HG02763 (cell line): ENCODE results near the gene TMED8.
"Not testable (repeated sequence)": the region's sequence is repeated elsewhere in the genome, so short reads cannot be mapped to it uniquely, and the experiment has no call there.

ENCODE experiments used
- ATAC-seq: cut with Tn5 transposase; IDR thresholded peaks from one replicate; pipeline ENCODE4 v1.9.1; 2021; ENCODE audit warnings: mild to moderate bottlenecking, moderate library complexity; ENCODE audit not compliant: unreplicated experiment

TMED8 gene

DNA sequence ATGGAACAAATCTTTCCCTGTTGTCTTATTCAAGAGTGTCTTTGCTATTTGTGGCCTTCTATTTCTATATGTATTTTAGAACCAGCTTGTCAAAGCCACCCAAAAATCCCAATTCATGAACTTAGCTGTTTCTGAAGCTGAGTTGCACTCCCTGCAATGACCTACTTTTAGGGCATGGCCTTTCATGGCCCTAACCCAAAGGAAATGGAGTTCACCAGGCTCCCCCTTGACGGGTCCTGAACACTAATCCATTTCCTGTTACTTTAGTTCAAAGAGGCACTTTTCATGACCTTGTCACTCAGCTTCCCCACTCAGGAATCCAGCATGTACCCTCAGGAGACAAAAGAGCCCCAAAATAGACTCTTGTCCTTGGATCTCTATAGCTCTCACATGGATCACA, 7.6 kb downstream of the TMED8 start:
- ATAC-seq: no peak

DNA sequence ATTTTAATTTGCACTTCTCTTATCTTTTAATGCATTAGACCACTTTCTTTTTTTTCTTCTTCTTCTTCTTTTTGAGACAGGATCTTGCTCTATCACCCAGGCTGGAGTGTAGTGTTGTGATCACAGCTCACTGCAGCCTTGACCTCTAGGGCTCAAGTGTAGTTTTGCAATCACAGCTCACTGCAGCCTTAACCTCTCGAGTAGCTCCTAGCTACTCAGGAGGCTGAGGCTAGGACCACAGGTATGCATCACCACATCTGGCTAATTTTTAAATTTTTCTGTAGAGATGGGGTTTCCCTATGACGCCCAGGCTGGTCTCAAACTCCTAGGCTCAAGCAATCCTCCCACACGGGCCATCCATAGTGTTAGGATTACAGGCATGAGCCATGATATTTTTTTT, 12.7 kb downstream of the TMED8 start:
- ATAC-seq: no peak

DNA sequence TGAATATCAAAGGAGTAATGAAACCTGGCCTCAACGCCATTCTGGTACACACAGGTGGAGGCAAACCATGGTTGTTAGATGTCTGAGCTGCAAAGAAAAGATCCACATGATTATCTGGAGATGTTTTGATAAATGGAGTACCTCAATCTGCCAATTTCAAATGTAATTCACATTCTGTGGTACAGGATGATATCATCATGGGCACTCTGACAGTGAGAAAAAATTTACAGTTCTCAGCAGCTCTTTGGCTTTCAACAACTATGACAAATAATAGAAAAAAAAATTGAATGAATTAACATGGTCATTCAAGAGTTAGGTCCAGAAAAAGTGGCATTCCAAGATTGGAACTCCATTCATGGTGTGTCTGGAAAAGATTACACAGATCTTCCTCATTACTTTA, 17.3 kb downstream of the TMED8 start:
- ATAC-seq: no peak

DNA sequence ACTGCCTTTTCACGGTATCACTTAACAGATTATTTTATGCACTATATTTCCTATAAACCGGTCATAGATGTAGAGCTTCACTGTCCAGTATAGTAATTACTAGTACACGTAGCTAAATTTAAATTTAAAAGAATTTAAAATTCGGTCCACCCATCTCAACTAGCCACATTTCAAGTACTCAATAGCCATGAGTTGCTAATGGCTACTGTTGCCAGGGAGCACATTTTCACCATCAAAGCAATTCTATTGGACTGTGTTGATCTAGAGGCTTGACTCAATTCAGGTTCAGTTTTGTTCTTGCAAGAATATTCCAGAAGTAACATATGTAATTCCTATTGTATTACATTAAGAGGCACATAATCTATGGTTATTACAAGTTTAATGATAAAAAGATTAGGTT, 20.0 kb downstream of the TMED8 start:
- ATAC-seq: no peak

DNA sequence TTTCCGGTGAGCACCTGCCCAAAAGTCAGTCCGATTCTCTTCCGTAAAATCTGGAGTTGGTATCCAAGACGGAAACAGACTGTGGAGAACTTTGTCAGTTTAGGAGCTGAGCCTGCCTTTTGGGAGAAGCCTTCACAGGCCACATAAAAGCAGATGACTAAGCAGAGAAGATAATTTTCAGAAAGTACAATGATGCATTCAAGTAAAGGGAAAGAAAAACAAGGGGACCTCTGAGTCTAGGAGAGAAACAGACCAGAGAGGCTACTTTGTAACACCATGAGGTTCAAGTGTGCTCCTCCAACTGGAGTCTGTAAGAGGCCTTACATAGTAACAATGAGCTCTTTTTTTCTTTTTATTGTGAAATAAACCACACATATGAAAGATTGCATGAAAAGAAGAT, 21.1 kb downstream of the TMED8 start:
- ATAC-seq: no peak

DNA sequence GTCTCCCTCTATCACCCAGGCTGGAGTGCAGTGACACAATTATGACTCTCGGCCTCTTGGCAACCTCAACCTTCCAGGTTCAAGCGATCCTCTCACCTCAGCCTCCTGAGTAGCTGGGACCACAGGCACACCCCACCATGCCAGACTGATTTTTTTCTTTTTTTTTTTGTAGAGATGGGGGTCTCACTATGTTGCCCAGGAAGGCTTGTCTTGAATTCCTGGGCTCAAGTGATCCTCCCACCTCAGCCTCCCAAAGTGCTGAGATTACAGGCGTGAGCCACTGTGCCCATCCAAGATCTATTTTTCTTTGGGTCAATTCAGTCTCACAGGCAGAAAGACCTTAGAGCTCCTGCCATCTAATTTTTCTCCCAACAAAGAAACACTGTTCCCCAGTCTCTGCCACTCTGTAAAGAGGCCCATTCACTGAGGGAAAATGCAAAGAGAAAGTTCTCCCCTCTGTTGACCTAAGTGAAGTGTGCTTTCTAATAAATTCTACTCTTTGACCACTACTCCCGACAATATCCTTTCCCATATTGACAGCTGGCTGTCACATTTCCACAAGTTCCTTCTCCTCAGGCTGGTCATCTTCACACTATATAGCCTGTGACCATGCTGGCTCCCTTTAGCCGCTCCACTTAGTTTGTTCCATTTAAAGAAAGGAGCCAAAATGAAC, 23.3 kb downstream of the TMED8 start:
- no peak for ATAC-seq

DNA sequence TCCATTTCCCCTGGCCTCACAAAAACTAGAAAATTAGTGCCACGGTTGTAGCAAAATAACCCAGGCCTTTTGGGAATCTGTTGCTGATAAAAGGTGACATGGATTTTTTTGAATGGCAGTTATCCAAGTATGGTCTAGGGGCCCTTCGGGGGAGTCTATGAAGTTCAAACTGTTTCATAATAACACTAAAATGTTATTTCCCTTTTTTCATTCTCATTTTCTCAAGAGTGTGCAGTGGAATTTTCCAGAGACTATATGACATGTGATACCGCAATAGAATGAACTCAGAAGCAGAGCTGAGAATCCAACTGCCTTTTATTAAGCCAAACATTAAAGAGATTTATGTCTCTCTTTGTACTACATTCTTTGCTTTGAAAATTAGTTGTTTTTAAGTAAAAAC, 29.1 kb downstream of the TMED8 start:
- no peak for ATAC-seq

DNA sequence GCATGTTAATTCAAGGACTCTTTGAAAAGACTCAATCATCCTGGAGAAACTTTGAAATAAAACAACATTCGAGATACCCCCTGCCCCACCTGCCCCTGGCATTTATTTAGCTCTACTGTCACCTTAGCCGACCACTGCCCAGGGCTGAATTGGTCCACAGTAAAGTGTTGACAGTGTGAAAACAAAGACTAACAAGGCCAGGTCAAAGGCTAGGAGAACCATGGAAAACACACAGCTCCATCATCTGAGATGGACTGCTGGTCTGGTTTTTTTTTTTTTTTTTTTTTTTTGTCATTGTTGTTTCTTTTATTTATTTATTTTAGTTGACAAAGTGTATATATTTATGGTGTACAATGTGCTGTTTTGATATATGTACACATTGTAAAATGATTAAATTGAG, 30.4 kb downstream of the TMED8 start:
- ATAC-seq: no peak

DNA sequence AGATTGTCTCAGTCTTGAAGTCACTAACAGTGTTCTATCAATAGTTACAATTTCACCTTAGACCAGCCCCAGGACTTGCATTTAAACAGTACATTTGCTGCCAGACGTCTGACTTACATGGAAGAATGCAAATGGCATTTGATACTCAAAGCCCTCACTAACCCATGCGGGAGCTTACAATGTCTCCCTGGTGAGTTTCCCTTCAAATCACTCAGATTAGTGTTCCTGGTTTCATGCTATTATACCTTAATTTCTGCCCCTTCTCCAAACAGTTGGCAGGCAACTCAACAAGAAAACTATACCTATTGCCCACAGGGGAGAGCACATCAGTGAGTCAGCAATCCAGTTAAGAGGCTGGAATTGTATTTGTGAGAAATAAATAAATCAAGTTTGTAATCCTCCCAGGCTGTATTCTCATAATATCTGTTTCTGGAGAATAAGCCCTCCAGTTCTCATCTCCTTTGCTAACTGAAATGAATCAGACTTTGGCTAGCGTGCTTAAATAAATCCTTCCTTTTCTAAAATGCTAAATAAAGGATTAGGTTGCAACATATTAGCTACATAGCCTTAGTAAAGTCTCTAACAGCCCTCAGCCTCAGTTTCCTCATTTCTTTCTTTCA, 32.4 kb downstream of the TMED8 start:
- ATAC-seq: no peak

DNA sequence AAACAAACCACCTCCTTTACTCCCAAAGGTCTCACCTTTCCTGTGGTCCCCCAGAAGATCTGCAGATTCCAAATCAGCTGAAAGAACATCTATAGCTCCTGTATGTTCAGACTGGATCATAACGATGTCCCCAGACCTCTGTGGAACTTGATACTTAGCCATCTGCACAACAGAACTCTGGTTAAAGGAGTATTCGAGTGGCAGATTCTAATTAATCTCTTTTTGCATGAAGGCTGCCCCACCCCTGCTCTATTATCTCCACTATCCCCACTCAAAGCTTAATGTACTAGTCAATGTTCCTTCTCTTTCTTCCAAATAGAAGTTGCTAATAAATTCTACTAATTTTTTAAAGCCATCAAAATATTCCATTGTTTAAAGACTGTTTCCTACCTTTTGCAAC, 33.2 kb downstream of the TMED8 start:
- no peak for ATAC-seq

DNA sequence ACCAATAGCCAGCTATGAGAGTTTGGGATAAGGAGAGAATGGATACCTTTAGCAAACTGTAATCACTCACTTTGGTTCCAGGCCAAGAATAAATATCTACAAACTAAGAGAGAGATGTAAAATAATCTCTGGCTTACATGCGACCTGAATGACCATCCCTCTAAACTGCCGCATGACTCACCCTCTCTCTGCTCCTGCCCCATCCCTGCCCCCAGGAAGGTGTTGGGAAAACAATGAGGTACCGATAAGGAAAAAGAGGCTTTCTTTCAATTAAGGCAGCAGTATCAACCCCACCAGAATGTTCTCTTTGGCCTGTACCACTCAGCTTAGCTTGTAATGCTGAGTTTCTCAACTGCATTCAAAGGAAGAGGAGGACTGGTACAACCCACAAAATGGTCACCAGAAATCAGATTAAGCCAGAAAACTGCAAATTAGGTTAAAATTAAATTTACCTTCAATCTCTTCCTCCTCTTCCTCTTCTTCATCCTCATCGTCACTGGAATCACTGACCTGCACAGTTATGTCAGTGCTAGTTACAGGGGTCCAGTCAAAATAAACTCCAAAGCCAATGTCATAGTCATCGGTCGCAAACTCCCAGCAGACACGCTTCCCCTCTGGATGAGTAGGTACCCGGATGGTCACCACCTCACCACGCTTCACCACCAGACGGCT, 34.0 kb downstream of the TMED8 start:
- no peak for ATAC-seq

DNA sequence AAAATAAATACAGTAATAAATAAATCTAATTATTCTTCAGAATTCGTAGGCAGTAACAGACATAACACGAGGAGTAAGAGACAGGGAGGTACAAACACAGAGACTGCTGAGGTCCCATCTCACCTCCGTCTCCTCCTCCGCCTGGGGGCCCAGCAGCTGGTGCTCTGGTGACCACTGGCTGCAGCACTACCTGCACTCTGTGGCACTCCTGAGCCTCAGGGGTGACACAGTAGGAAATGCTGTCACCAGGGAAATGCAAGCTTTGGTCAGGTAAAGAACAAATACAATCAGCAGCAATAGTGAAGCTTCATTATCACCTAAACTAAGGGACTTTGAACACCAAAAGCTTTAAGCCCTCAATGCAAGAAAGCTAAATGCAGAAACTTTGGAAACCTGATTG, 36.5 kb downstream of the TMED8 start:
- no peak for ATAC-seq

DNA sequence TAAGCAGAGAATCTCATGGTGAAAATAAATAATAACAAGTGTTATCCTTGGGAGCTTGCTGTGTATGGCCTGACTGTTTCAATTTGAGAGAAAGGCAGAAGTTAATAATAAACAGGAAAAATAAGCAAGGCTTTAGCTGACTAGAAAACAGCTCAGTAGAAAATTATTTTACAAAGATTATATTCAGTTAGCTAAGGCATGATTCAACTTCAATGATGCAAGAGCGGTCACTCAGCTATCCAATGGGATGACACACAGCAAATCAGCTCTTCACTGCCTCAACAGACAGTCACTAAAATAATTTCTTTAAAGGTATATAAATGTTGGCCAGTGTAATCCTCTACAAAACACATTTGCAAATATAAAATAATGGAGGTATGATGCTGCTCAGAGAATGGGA, 37.5 kb downstream of the TMED8 start:
- ATAC-seq: no peak

DNA sequence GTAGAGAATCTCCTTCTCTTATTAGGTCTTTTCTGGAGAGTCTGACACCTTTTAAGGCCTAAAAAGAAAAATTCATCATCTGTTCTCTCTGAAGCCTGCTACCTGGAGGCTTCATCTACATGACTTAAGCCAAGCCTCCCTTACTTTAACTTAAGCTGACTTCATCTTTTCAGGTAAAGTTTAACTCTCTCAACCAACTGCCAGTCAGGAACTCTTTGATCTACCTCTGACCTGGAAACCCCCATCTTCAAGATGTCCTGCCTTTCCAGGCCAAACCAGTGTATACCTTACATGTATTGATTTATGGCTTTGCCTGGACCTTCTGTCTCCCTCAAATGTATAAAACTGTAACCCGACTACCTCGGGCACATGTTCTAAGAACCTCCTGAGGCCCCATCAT, 38.6 kb downstream of the TMED8 start:
- no peak for ATAC-seq

DNA sequence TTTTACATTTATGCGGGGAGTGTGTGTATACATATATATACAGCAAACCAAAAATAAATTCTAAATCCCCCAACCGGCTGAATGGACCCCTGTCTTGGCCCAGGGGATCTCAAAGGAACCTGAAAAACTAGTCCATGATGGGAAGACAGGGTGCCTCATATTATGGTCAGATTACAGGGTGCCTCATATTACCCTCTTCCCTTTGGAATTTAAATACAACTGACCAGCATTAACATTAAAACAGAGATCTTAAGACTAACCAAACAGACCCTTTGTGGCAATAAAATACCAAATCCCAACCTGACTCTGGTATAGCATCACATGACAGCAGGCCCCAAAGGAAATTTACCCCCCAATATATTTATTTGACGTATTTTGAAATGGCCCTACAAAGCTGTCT, 39.0 kb downstream of the TMED8 start:
- no peak for ATAC-seq

DNA sequence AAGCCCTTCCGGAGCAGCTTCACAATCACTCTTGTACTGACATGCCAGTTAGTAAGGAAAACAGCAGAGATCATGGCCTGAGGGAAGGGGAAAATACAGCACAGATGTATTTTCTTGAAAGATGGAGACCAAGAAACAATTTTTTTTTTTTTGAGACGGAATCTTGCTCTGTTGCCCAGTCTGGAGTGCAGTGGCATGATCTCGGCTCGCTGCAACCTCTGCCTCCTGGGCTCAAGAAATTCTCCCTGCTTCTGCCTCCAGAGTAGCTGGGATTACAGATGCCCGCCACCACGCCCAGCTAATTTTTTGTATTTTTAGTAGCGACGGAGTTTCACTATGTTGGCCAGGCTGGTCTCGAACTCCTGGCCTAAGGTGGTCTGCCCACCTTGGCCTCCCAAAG, 39.6 kb downstream of the TMED8 start:
- ATAC-seq: not testable (repeated sequence)

DNA sequence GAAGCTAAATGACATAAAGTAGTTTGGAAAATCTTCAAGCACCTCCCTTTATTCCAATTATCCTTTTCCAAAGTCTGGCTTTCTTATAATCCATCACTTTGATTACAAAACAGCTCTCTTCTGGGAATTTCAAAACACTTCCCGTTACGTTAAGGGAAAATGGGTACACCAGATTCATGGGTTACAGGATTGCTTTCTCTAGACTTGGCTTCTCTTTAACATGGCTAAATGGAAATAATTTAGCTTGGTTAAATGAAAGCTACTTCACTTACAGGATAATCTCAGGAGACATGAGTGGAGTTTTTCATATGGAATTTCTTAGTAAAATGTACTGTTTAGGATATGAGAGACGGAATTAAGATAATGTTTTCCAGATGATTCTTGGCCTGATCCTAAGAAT, 41.3 kb downstream of the TMED8 start:
- ATAC-seq: no peak

DNA sequence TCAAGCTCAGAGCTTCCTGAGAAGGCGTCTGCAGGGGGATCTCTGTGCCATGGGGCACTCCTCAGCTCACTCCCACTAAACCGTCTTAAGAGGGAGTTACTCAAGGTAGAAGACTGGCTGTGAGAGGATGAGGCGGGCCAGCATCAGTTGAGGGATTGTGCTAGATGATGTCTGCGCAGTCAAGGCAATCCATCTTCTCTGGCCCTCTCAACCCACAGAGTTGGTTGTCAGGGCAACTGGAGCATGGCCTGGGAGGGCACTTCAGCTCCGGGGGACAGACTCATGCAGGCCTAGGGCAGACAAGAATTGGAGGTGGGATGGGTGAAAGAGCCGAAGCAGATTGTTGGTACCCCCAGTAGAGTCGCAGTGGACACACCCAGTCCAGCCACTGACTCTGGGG, 47.0 kb downstream of the TMED8 start:
- no peak for ATAC-seq

DNA sequence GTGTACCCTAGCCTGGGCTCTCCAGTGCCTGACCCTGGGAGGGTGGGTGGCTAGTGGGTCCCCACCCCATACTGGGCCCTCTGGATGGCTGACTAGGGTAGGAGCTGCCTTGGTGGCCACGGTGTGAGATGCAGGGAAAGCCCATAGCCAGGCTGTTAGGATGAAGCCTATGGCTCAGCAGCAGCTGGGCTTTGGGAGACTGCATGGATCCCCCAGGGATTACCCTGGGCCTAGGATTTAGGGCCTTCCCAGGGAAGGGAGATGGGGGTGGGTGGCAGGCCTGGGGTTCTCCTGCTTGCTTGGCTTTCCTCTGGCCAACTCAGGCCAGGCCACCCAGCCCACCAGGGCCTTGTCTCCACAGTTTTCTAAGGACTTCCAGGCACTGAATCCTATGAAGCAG, 49.8 kb downstream of the TMED8 start:
- no peak for ATAC-seq

DNA sequence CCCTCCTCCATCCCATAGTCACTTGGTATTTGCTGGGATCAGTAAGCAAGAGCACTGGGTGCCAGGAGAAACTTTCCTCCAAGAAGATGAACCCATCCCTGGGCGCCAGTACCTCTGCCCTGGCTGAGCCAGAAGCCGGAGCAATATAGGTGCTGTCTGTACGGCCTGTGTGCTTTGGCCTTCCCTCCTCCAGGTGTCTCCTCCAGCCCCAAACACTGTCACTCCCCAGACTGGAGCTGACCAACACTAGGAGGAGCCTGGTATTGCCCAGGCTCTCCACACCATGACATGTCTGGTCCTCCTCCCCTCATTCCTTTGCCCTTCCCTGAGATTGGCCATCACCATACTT, 51.2 kb downstream of the TMED8 start:
- ATAC-seq: no peak

DNA sequence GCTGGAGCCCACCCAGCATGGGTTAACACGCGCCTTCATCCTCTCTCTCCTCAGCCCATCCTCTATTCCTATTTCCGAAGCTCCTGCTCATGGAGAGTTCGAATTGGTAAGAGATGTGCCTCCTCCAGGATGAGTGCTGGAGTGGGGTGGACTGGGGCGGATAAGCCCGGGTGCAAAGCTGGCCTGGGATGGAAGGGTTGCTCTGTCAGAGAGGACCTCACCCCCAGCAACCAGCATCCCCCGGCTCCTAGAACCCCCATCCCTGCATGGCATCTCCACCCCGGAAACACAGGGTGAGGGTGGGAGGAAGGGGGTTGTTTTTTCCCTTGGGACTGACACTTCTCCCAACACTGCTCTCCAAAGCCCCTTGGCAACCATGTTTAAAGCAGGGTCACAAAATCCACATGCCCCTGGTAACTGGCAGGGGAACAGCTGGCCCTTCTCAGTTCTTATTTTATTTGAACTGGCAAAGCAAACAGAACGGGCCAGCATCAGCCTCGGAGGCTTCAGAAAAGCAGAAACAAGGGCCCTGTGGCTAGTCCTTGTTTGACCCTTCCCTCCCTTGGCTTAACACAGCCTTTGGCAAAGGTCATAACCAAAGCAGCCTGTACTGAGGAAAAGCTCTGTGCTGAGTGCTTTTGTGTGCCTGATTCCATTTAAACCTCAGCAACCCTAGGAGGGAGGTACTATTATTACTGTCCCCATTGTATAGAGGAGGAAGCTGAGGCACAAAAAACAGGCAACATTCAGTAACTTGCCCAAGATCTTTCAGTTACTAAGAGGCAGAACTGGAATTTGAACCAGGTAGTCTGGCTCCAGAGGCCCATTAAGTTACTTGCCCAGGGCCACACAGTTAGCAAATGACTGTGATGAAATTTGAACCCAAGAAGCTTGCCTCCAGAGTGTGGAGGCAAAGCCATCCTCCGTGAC, 51.8 kb downstream of the TMED8 start:
- ATAC-seq: no peak

DNA sequence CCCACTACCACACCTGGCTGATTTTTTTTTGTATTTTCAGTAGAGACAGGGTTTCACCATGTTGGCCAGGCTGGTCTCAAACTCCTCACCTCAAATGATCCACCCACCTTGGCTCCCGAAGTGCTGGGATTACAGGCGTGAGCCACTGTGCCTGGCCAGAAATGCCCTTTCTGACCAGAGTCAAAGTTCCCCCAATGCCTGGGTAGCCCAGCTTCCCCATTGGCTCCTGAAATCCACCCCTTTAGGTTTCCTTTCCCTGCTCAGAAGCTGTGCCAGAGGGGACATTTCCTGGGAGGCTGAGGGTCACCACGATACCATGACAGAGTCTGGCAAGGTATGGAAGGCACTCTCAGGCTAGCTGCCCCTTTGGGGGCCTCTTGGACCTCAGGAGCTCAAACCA, 52.6 kb downstream of the TMED8 start:
- ATAC-seq: no peak
